Measurements from ENCODE around the gene ELMO1. TPM values are rescaled to one million over a fixed set of nuclear protein-coding genes. Genes with fewer than 3 reads are reported as not detected.

Gene ELMO1
- total RNA-seq, 1 experiment from 2014 or later: 24.0 TPM

- DNase-seq (ENCODE audit: low spot score): no peak
Measured at GRCh38 chr7:37100735-37101331, 347.8 kb downstream of the ELMO1 start.

- no peak for DNase-seq (ENCODE audit: low spot score)
Measured at GRCh38 chr7:37098762-37099161, 349.9 kb downstream of the ELMO1 start.

GRCh38 chr7:37097983-37098382 is 350.7 kb downstream of the ELMO1 start:
- DNase-seq (ENCODE audit: low spot score): no peak

- no peak for DNase-seq (ENCODE audit: low spot score)
Measured at GRCh38 chr7:37097276-37097675, 351.4 kb downstream of the ELMO1 start.

- DNase-seq (ENCODE audit: low spot score): no peak
Measured at GRCh38 chr7:37096341-37096740, 352.3 kb downstream of the ELMO1 start.

GRCh38 chr7:37095122-37095521 is 353.5 kb downstream of the ELMO1 start:
- DNase-seq (ENCODE audit: low spot score): no peak

- DNase-seq (ENCODE audit: low spot score): no peak
Measured at GRCh38 chr7:37093257-37093656, 355.4 kb downstream of the ELMO1 start.

- DNase-seq (ENCODE audit: low spot score): no peak
Measured at GRCh38 chr7:37092548-37092947, 356.1 kb downstream of the ELMO1 start.

GRCh38 chr7:37089972-37090371 is 358.7 kb downstream of the ELMO1 start:
- DNase-seq (ENCODE audit: low spot score): peak; percentile 40

GRCh38 chr7:37085600-37085999 is 363.1 kb downstream of the ELMO1 start:
- no peak for DNase-seq (ENCODE audit: low spot score)

- no peak for DNase-seq (ENCODE audit: low spot score)
Measured at GRCh38 chr7:37084303-37084702, 364.4 kb downstream of the ELMO1 start.

- peak; percentile 58 for DNase-seq (ENCODE audit: low spot score)
Measured at GRCh38 chr7:37083311-37084096, 365.2 kb downstream of the ELMO1 start.

GRCh38 chr7:37081436-37081835 is 367.2 kb downstream of the ELMO1 start:
- DNase-seq (ENCODE audit: low spot score): peak; percentile 59

GRCh38 chr7:37079420-37079819 is 369.2 kb downstream of the ELMO1 start:
- DNase-seq (ENCODE audit: low spot score): no peak

- no peak for DNase-seq (ENCODE audit: low spot score)
Measured at GRCh38 chr7:37076668-37077067, 372.0 kb downstream of the ELMO1 start.

- no peak for DNase-seq (ENCODE audit: low spot score)
Measured at GRCh38 chr7:37074370-37074769, 374.3 kb downstream of the ELMO1 start.

GRCh38 chr7:37071124-37071523 is 377.5 kb downstream of the ELMO1 start:
- DNase-seq (ENCODE audit: low spot score): no peak

GRCh38 chr7:37070471-37070870 is 378.2 kb downstream of the ELMO1 start:
- no peak for DNase-seq (ENCODE audit: low spot score)

- DNase-seq (ENCODE audit: low spot score): no peak
Measured at GRCh38 chr7:37070031-37070430, 378.6 kb downstream of the ELMO1 start.

- no peak for DNase-seq (ENCODE audit: low spot score)
Measured at GRCh38 chr7:37069336-37069735, 379.3 kb downstream of the ELMO1 start.

GRCh38 chr7:37068902-37069301 is 379.8 kb downstream of the ELMO1 start:
- DNase-seq (ENCODE audit: low spot score): no peak

- DNase-seq (ENCODE audit: low spot score): no peak
Measured at GRCh38 chr7:37068038-37068437, 380.6 kb downstream of the ELMO1 start.

- DNase-seq (ENCODE audit: low spot score): peak; percentile 93
Measured at GRCh38 chr7:37065779-37066271, 382.8 kb downstream of the ELMO1 start.

GRCh38 chr7:37062560-37062859 is 386.2 kb downstream of the ELMO1 start:
- no peak for DNase-seq (ENCODE audit: low spot score)

Measured in A172 (cell line).